Fibroblast of pulmonary artery (primary cell): Measurements from ENCODE around the gene NPAS3.

ENCODE experiments used
- DNase-seq: peaks from one replicate; pipeline ENCODE4 v3.0.0-alpha.2; 2010; ENCODE audit warnings: low read depth
- H3K4me3 ChIP-seq: replicated peaks from 2 replicates; pipeline ENCODE4 v1.5.1; 2011; ENCODE audit warnings: low read depth, mild to moderate bottlenecking, control low read depth, low read length, moderate library complexity
- TF ChIP-seq, protein P1 (sequence below): IDR thresholded peaks from 2 replicates; pipeline ENCODE4 v1.5.1; 2011; ENCODE audit warnings: mild to moderate bottlenecking, control low read depth, low read length, inconsistent platforms; ENCODE audit errors: missing control alignments

Gene NPAS3

DNA sequence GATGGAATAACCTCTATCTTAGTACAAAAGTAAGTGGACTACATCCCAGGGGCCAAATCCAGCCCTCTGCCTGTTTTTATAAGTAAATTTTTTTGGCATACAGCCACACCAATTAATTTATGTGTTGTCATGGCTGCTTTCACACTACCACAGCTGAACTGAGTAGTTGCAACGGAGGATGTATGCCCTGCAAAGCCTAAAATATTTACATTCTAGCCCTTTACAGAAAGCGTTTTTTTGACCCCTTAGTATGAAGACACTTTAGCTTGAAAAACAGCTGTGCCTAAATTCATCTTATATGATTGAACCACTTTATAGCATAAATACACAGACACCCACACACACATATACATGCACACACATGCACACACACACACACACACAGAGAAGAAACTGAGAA lies 510.6 kb downstream of the NPAS3 start:
- TF ChIP-seq, protein P1, sequence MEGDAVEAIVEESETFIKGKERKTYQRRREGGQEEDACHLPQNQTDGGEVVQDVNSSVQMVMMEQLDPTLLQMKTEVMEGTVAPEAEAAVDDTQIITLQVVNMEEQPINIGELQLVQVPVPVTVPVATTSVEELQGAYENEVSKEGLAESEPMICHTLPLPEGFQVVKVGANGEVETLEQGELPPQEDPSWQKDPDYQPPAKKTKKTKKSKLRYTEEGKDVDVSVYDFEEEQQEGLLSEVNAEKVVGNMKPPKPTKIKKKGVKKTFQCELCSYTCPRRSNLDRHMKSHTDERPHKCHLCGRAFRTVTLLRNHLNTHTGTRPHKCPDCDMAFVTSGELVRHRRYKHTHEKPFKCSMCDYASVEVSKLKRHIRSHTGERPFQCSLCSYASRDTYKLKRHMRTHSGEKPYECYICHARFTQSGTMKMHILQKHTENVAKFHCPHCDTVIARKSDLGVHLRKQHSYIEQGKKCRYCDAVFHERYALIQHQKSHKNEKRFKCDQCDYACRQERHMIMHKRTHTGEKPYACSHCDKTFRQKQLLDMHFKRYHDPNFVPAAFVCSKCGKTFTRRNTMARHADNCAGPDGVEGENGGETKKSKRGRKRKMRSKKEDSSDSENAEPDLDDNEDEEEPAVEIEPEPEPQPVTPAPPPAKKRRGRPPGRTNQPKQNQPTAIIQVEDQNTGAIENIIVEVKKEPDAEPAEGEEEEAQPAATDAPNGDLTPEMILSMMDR = no peak
- H3K4me3 ChIP-seq = no peak overlapping the region
- no peak for DNase-seq

DNA sequence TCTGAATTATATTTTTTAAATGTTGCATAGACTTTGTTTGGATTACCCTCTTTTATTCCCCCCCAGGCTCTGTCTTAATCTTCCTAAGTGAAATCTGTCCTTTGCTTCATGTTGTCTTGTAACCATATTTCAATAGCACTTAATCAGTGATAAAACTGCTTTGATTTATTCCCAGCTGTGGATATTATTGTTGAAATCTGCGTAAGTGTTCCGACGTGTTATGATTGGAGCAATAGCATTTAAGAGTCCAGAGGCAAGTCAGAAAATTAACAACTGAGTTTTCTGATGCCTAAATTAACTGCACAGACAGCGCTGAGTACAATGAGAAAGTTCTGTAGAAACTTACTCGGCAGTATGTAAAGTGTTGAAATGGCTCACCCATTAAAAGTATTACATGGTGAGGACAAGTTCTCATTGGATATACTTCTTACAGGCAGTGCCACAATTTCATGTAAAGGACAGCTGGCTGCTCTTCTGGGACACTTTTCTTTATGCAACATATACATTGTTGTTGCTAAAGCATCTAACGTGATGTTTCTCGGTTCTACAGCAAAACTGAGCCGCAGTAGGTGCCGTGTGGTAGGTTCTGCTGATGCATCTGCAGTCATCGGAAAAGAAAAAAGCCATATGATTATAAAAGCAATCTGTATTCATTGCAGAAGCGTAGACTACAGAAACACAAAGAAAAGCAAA lies 511.2 kb downstream of the NPAS3 start:
- H3K4me3 ChIP-seq = no peak overlapping the region
- no peak for DNase-seq
- TF ChIP-seq, protein P1 = no peak

DNA sequence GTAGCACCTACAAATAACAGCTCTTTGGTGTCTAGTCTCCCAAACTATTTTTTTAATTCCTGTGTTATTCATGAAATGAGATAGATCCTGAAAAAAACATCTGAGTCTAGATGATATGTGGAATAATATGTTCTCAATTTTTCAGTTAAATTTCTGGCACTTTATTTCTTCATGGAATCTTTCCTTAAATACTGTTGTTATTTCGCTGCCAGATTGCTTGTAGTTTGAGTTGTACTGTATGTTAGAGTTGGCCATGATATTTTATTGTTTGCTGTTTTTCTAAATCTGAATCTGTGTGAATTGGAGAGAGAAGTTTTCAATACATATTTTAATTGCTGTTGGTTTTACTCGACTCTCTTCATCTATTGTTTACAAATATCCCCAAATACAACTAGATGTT lies 511.7 kb downstream of the NPAS3 start:
- no peak overlapping the region for H3K4me3 ChIP-seq
- no peak for DNase-seq
- TF ChIP-seq, protein P1 = no peak

DNA sequence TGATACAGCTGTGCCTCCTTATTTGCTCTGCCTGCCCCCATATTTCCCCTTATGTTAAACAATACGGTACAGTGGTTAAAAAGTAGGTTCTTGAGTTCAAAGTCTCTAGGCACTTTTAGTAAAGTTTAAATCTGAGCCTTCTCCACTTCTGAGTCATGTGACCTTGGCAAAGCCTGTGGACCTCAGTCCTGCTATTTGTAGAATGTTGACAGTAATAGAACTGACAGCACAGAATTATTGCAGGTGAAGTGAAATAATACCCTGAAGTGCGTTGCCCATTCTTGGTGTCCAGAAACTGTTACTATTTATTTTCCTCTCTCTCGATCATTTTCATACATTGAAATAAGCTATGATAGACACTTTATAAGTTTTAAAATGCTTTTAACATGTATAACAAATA lies 512.5 kb downstream of the NPAS3 start:
- TF ChIP-seq, protein P1 = no peak
- H3K4me3 ChIP-seq = no peak overlapping the region
- DNase-seq = no peak

DNA sequence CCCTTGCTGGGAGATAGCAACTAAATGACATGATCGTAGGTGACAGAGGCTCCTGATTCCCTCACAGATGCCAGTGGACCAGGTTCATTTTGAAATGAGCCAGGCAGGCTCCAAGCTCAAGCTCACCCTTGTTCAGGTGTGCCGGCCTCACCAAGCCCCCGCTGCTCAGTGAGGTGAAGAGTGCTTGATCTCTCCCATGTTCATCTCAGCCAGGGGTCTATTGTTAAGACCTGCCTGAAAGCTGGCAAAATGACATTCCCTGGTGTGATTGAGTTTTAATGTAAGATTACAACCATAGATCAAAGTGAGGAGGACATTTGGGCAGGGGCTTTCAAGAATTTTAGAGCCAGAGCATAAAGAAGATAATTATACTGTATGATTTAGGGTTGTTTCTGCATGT lies 514.3 kb downstream of the NPAS3 start:
- TF ChIP-seq, protein P1 = no peak
- DNase-seq = no peak
- no peak overlapping the region for H3K4me3 ChIP-seq

DNA sequence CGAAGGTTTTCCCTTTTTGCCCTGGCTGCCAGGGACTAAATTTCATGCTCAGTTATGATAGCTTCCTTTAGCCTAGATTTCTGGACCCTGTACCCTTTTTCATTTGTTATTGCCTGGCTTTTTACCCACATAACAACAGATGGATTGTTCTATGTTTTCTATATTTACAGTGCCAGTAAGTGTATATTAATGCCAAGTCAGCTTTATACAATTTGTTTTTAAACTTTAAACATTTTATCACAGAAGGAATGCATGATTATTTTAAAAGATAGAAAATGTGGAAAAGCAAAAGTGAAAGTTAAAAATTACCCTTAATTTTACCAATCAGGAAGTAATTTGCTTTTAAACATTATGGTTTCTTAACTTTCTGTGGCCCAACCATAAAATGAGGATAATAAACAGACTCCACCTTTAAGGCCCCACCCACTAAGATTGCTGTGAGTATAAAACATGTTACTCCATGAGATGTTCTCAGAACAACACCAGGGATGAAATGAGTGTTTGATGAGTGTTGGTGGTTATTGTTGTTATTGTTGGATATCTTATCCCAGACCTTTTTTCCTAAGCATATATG lies 515.4 kb downstream of the NPAS3 start:
- TF ChIP-seq, protein P1 = no peak
- H3K4me3 ChIP-seq = no peak overlapping the region
- peak; percentile 3 for DNase-seq

DNA sequence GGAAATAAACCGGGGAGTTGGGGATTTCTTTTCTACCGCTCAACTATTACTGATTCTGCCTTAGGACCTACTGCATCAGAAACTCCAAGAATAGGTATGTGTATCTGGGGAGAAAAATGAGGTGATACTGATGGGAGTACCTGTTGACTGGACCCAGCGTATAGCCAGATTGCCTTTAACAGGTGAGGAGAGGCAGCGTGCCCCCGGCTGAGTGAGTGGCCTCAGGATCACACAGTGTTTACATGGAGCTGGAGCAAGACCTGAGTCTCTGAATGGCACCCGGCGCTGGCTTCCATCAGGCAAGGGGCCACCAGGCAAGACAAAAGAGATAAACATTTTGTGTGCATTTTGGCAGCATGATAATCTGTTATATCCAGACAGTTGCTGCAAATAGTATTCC lies 516.0 kb downstream of the NPAS3 start:
- no peak for DNase-seq
- TF ChIP-seq, protein P1 = no peak
- no peak overlapping the region for H3K4me3 ChIP-seq
